GM23338 (cell line): ENCODE data around the gene DUSP3. TPM values are rescaled to one million over a fixed set of nuclear protein-coding genes. Genes with fewer than 3 reads are reported as not detected.

Experiments used
- ATAC-seq: fragments of 200-7000 bp; cut with Tn5 transposase; 3 replicates; pipeline ENCODE4 v1.9.1; 2020
- DNase-seq: peaks from one replicate; pipeline ENCODE4 v3.0.0-alpha.2; 2015; ENCODE audit warnings: low spot score
- H2AFZ ChIP-seq: fragments of 200-600 bp; sonication (generic); 2 replicates; pipeline ENCODE4 v1.8.0; 2016; ENCODE audit warnings: antibody characterized with exemption, mild to moderate bottlenecking, moderate library complexity
- H3F3A ChIP-seq: fragments of 200-600 bp; sonication (generic); replicated peaks from 2 replicates; pipeline ENCODE4 v1.8.0; 2017; ENCODE audit warnings: antibody characterized with exemption, mixed run types, low read depth
- H3K27ac ChIP-seq: fragments of 200-600 bp; sonication (generic); 2 replicates; pipeline ENCODE4 v1.6.1; 2016; ENCODE audit warnings: low read depth
- H3K27me3 ChIP-seq: fragments of 200-600 bp; sonication (generic); 2 replicates; pipeline ENCODE4 v1.8.0; 2016; ENCODE audit warnings: mild to moderate bottlenecking, mixed run types, moderate library complexity; ENCODE audit not compliant: insufficient read depth
- H3K36me3 ChIP-seq: fragments of 200-600 bp; sonication (generic); 2 replicates; pipeline ENCODE4 v1.8.0; 2016; ENCODE audit warnings: mild to moderate bottlenecking; ENCODE audit not compliant: insufficient read depth
- H3K4me1 ChIP-seq: fragments of 200-600 bp; sonication (generic); 2 replicates; pipeline ENCODE4 v1.8.0; 2016; ENCODE audit warnings: mild to moderate bottlenecking, moderate library complexity; ENCODE audit not compliant: insufficient read depth
- H3K4me2 ChIP-seq: fragments of 200-600 bp; sonication (generic); 2 replicates; pipeline ENCODE4 v1.7.1; 2017; ENCODE audit warnings: mixed run types
- H3K4me3 ChIP-seq: fragments of 200-600 bp; sonication (generic); 2 replicates; pipeline ENCODE4 v1.6.1; 2016; ENCODE audit warnings: mixed run types
- H3K79me2 ChIP-seq: fragments of 200-600 bp; sonication (generic); replicated peaks from 2 replicates; pipeline ENCODE4 v1.8.0; 2017; ENCODE audit warnings: mild to moderate bottlenecking; ENCODE audit not compliant: insufficient read depth
- H3K9me2 ChIP-seq: fragments of 200-600 bp; sonication (generic); 2 replicates; pipeline ENCODE4 v1.8.0; 2017; ENCODE audit not compliant: insufficient read depth
- H4K20me1 ChIP-seq: fragments of 200-600 bp; sonication (generic); replicated peaks from 2 replicates; pipeline ENCODE4 v1.8.0; 2017; ENCODE audit warnings: mild to moderate bottlenecking; ENCODE audit not compliant: insufficient read depth
- H3K27ac Mint-ChIP-seq: 2 replicates; pipeline ENCODE4 v1.8.0; 2020; ENCODE audit warnings: inconsistent platforms, mild to moderate bottlenecking, moderate library complexity, mixed read lengths
- H3K27me3 Mint-ChIP-seq: 3 replicates; pipeline ENCODE4 v1.8.0; 2022; ENCODE audit warnings: low read depth, mild to moderate bottlenecking, moderate library complexity, mixed read lengths, inconsistent platforms; ENCODE audit not compliant: insufficient read depth, poor library complexity
- H3K36me3 Mint-ChIP-seq: 3 replicates; pipeline ENCODE4 v1.8.0; 2021; ENCODE audit warnings: low read depth, mild to moderate bottlenecking, inconsistent platforms, moderate library complexity, mixed read lengths
- H3K4me1 Mint-ChIP-seq: 3 replicates; pipeline ENCODE4 v1.8.0; 2020; ENCODE audit warnings: mild to moderate bottlenecking, inconsistent platforms, mixed read lengths
- H3K4me3 Mint-ChIP-seq: 3 replicates; pipeline ENCODE4 v1.8.0; 2021; ENCODE audit warnings: moderate library complexity, mild to moderate bottlenecking, inconsistent platforms, mixed read lengths
- H3K9me3 Mint-ChIP-seq: 3 replicates; pipeline ENCODE4 v1.8.0; 2020; ENCODE audit warnings: moderate library complexity, mild to moderate bottlenecking, inconsistent platforms, mixed read lengths
- CREB1 ChIP-seq: fragments of 250-450 bp; sonication (Bioruptor Pico); IDR thresholded peaks from 2 replicates; pipeline ENCODE4 v1.5.0; 2020; ENCODE audit warnings: low read depth, mild to moderate bottlenecking, moderate library complexity
- CTCF ChIP-seq, 2 experiments: fragments of 200-600 bp in 1 of 2; sonication (generic) in 1 of 2; conservative IDR thresholded peaks; 2 replicates each; pipeline versions ENCODE4 v1.5.1 to v1.6.1; 2016 to 2017; ENCODE audit warnings: antibody characterized with exemption in 2 of 2, low read depth in 2 of 2, mild to moderate bottlenecking in 2 of 2, moderate library complexity in 1 of 2
- ETS1 ChIP-seq: IDR thresholded peaks from 2 replicates; pipeline ENCODE4 v1.6.1; 2016; ENCODE audit warnings: antibody characterized with exemption
- EZH2 ChIP-seq: fragments of 200-600 bp; sonication (generic); IDR thresholded peaks from one replicate; pipeline ENCODE4 v1.8.0; 2017; ENCODE audit warnings: antibody characterized with exemption, mild to moderate bottlenecking, low read depth; ENCODE audit not compliant: unreplicated experiment
- EZH2phosphoT487 ChIP-seq: fragments of 200-600 bp; sonication (generic); IDR thresholded peaks from one replicate; pipeline ENCODE4 v1.8.1; 2018; ENCODE audit warnings: antibody characterized with exemption; ENCODE audit not compliant: unreplicated experiment
- JUNB ChIP-seq: IDR thresholded peaks from one replicate; pipeline ENCODE4 v1.6.1; 2016; ENCODE audit warnings: antibody characterized with exemption; ENCODE audit not compliant: unreplicated experiment
- NANOG ChIP-seq: IDR thresholded peaks from 2 replicates; pipeline ENCODE4 v1.6.1; 2016; ENCODE audit warnings: antibody characterized with exemption, borderline replicate concordance
- POLR2AphosphoS5 ChIP-seq: IDR thresholded peaks from 2 replicates; pipeline ENCODE4 v1.6.1; 2016; ENCODE audit warnings: antibody characterized with exemption, low read depth
- STAT1 ChIP-seq: IDR thresholded peaks from one replicate; pipeline ENCODE4 v1.6.1; 2016; ENCODE audit warnings: antibody characterized with exemption; ENCODE audit not compliant: unreplicated experiment
- ZNF114 ChIP-seq: fragments of 250-450 bp; sonication (Bioruptor Pico); IDR thresholded peaks from 2 replicates; pipeline ENCODE4 v1.5.0; 2020; ENCODE audit warnings: mild to moderate bottlenecking, moderate library complexity
- ZNF331 ChIP-seq: fragments of 250-450 bp; sonication (Bioruptor Pico); IDR thresholded peaks from 2 replicates; pipeline ENCODE4 v1.5.0; 2020; ENCODE audit warnings: low read depth, mild to moderate bottlenecking, moderate library complexity
- polyA plus RNA-seq: library from polyadenylated mRNA; unstranded; fragments of >200 nt; fragmentation: Nextera tagmentation; extraction: Ambion mirVana; gene quantifications from 2 replicates; pipeline ENCODE4 v1.2.1, GENCODE V29; 2016
- total RNA-seq: library from RNA; depleted of rRNA; stranded (reverse); fragments of >200 nt; shearing (Covaris generic); gene quantifications from 2 replicates; pipeline ENCODE4 v1.2.3, GENCODE V29; 2014
- TF ChIP-seq, protein P1 (sequence below): fragments of 250-450 bp; sonication (Bioruptor Pico); IDR thresholded peaks from 2 replicates; pipeline ENCODE4 v1.5.0; 2020; ENCODE audit warnings: mild to moderate bottlenecking, moderate library complexity
- TF ChIP-seq, protein P2 (sequence below): IDR thresholded peaks from one replicate; pipeline ENCODE4 v1.6.1; 2018; ENCODE audit warnings: antibody characterized with exemption; ENCODE audit not compliant: unreplicated experiment

DUSP3 gene
- total and polyA plus RNA-seq, 2 experiments from 2014 or later, result 14.7 to 22.1 TPM

DNA sequence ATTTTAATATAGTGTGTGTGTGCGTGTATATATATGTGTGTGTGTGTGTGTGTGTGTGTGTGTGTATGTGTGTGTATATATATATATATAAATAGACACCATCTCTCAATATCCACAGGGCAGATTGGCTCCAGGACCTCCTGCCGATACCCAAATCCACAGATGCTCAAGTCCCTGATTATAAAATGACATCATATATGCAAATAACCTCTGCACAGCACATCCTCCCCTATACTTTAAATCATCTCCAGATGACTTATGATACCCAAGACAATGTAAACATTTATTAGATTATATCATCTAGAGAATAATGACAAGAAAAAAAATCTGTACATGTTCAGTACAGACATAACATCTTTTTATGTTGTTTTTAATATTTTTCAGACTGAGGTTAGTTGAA lies 7.8 kb downstream of the DUSP3 start:
- no peaks in the 10 kb centered on the region for H3K9me3 Mint-ChIP-seq
- ATAC-seq, result no peak
- no peak overlapping the region for H3K27ac Mint-ChIP-seq
- H3K4me3 Mint-ChIP-seq, result no peak overlapping the region
- H4K20me1 ChIP-seq, result 0 out of 2 replicates have a peak, but pooled peaks cover 2% of the 10 kb centered on the region
- H3K4me1 Mint-ChIP-seq, result no peaks in the 10 kb centered on the region
- no peaks in the 10 kb centered on the region for H3K27me3 ChIP-seq
- no peak overlapping the region for H3K4me3 ChIP-seq
- no peak overlapping the region for H3K27ac ChIP-seq
- H3K4me2 ChIP-seq, result no peak overlapping the region
- peaks cover 37% of the 10 kb centered on the region for H3K36me3 Mint-ChIP-seq
- peaks cover 5% of the 10 kb centered on the region for H3K27me3 Mint-ChIP-seq
- DNase-seq, result no peak
- no peaks in the 10 kb centered on the region for H3F3A ChIP-seq
- TF ChIP-seq, protein P1, sequence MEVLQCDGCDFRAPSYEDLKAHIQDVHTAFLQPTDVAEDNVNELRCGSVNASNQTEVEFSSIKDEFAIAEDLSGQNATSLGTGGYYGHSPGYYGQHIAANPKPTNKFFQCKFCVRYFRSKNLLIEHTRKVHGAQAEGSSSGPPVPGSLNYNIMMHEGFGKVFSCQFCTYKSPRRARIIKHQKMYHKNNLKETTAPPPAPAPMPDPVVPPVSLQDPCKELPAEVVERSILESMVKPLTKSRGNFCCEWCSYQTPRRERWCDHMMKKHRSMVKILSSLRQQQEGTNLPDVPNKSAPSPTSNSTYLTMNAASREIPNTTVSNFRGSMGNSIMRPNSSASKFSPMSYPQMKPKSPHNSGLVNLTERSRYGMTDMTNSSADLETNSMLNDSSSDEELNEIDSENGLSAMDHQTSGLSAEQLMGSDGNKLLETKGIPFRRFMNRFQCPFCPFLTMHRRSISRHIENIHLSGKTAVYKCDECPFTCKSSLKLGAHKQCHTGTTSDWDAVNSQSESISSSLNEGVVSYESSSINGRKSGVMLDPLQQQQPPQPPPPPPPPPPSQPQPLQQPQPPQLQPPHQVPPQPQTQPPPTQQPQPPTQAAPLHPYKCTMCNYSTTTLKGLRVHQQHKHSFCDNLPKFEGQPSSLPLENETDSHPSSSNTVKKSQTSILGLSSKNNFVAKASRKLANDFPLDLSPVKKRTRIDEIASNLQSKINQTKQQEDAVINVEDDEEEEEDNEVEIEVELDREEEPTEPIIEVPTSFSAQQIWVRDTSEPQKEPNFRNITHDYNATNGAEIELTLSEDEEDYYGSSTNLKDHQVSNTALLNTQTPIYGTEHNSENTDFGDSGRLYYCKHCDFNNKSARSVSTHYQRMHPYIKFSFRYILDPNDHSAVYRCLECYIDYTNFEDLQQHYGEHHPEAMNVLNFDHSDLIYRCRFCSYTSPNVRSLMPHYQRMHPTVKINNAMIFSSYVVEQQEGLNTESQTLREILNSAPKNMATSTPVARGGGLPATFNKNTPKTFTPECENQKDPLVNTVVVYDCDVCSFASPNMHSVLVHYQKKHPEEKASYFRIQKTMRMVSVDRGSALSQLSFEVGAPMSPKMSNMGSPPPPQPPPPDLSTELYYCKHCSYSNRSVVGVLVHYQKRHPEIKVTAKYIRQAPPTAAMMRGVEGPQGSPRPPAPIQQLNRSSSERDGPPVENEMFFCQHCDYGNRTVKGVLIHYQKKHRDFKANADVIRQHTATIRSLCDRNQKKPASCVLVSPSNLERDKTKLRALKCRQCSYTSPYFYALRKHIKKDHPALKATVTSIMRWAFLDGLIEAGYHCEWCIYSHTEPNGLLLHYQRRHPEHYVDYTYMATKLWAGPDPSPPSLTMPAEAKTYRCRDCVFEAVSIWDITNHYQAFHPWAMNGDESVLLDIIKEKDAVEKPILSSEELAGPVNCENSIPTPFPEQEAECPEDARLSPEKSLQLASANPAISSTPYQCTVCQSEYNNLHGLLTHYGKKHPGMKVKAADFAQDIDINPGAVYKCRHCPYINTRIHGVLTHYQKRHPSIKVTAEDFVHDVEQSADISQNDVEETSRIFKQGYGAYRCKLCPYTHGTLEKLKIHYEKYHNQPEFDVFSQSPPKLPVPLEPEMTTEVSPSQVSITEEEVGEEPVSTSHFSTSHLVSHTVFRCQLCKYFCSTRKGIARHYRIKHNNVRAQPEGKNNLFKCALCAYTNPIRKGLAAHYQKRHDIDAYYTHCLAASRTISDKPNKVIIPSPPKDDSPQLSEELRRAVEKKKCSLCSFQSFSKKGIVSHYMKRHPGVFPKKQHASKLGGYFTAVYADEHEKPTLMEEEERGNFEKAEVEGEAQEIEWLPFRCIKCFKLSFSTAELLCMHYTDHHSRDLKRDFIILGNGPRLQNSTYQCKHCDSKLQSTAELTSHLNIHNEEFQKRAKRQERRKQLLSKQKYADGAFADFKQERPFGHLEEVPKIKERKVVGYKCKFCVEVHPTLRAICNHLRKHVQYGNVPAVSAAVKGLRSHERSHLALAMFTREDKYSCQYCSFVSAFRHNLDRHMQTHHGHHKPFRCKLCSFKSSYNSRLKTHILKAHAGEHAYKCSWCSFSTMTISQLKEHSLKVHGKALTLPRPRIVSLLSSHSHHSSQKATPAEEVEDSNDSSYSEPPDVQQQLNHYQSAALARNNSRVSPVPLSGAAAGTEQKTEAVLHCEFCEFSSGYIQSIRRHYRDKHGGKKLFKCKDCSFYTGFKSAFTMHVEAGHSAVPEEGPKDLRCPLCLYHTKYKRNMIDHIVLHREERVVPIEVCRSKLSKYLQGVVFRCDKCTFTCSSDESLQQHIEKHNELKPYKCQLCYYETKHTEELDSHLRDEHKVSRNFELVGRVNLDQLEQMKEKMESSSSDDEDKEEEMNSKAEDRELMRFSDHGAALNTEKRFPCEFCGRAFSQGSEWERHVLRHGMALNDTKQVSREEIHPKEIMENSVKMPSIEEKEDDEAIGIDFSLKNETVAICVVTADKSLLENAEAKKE (CRISPR knock-in tag), result no peak
- no peak for TF ChIP-seq POLR2AphosphoS5
- TF ChIP-seq CREB1 (CRISPR knock-in tag), result no peak
- TF ChIP-seq EZH2, result no peak
- TF ChIP-seq CTCF (conservative IDR thresholded peaks at IDR 0.05; ENCODE audit: low read depth in 2 of 2), result no peak
- TF ChIP-seq ZNF114 (CRISPR knock-in tag), result no peak
- TF ChIP-seq, protein P2, sequence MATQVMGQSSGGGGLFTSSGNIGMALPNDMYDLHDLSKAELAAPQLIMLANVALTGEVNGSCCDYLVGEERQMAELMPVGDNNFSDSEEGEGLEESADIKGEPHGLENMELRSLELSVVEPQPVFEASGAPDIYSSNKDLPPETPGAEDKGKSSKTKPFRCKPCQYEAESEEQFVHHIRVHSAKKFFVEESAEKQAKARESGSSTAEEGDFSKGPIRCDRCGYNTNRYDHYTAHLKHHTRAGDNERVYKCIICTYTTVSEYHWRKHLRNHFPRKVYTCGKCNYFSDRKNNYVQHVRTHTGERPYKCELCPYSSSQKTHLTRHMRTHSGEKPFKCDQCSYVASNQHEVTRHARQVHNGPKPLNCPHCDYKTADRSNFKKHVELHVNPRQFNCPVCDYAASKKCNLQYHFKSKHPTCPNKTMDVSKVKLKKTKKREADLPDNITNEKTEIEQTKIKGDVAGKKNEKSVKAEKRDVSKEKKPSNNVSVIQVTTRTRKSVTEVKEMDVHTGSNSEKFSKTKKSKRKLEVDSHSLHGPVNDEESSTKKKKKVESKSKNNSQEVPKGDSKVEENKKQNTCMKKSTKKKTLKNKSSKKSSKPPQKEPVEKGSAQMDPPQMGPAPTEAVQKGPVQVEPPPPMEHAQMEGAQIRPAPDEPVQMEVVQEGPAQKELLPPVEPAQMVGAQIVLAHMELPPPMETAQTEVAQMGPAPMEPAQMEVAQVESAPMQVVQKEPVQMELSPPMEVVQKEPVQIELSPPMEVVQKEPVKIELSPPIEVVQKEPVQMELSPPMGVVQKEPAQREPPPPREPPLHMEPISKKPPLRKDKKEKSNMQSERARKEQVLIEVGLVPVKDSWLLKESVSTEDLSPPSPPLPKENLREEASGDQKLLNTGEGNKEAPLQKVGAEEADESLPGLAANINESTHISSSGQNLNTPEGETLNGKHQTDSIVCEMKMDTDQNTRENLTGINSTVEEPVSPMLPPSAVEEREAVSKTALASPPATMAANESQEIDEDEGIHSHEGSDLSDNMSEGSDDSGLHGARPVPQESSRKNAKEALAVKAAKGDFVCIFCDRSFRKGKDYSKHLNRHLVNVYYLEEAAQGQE, result no peak
- no peak for TF ChIP-seq NANOG
- TF ChIP-seq STAT1, result no peak
- no peak for TF ChIP-seq ETS1
- no peak for TF ChIP-seq EZH2phosphoT487
- no peak for TF ChIP-seq JUNB
- no peak for TF ChIP-seq ZNF331 (CRISPR knock-in tag)
- 0 out of 2 replicates have a peak, but pooled peaks cover 5% of the 10 kb centered on the region for H3K36me3 ChIP-seq
- H3K9me2 ChIP-seq, result no peaks in the 10 kb centered on the region
- no peak overlapping the region for H2AFZ ChIP-seq
- H3K79me2 ChIP-seq, result no peaks in the 10 kb centered on the region; the same call in 1 of the 2 replicates
- H3K4me1 ChIP-seq, result no peaks in the 10 kb centered on the region
